ENCODE measurements around the gene ZDHHC7. TPM values are rescaled to one million over a fixed set of nuclear protein-coding genes. Genes with fewer than 3 reads are reported as not detected.

The ZDHHC7 gene
- polyA plus RNA-seq, 12 donors: 34.6 to 46.3 (median 39.3) TPM; not detected in 1

DNA sequence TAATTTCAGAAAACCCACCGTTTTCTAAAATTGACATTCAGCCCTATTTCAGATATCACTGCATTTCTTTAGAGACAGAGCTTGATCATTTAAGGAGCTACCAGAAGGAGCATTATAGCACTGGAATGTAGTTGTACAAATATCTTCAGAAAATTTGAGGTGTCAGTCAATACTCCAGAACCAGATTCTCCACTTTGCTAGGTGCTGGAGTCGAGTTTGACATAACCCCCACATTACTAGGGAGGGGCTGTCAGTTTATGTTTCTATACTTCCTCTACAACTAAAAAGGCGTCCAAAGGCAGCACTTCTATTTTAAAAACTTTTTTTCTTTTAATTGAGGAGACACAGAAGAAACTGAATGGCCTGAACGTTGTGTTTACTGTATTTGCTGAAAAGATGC is 15.4 kb upstream of the ZDHHC7 start:
- no peak for DNase-seq

DNA sequence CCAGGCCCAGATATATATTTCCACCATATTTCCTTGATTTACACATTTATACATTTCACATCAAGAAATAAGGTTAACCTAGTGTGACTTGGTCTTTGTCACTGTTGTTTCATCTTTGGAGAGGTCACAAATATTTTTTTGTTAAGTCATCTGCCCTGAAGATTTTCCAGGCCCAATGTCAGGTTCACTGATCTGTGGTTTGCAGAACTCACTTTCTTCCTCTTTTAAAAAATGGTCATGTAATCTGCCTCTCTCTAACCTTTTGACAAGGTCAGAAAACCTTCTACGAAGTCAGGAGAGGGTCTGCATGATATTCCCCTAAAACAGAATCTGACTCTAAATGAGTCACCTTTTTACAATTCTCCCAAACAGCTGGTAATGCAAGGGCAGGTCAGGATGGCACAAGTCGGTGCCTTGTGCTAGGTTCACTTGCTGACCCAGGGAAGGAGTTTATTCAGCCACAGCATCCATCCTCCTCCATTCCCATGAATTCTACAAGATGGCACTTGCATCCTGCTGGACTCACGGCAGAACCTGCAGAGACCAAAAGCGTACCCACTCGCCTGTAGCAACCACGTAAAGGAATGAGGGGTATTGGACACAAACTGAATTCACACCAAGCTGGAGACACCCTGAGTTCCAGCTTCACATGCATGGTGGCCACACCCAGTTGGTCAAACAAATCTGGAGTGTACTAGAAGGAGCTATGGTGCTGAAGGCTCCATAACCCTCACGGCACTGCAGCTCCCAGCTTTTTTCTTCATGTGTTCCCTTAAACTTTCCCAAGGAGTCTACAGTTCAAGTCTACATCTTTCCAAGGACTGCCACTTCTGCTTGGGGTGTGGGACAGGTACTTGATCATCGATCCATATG is 14.7 kb upstream of the ZDHHC7 start:
- DNase-seq: no peak

DNA sequence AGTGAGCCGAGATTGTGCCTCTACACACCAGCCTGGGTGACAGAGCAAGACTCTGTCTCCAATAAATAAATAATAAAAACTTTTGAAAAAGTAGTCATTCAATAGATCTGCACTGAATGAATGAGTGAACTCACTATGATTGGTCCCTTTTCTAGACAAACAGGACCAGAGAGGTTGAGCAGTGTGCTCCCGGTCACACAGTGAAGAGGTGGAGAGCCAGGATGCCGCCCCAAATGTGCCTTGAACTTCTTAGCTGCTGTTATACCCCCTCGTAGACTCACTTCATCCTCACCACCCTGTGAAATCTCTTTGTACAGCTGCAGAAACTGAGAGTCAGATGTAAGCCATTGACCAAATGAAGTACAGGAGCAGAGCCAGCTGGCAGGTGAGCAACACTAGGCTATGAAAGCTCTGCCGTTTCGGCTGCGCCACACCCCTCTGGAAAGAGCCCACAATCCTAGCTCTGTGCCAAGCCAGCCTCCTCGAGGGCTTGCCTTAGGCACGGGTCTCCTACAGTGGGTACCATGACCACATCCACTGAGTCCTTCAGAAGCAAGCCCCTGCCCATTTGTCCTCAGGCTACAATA is 8.4 kb upstream of the ZDHHC7 start:
- no peak for DNase-seq

DNA sequence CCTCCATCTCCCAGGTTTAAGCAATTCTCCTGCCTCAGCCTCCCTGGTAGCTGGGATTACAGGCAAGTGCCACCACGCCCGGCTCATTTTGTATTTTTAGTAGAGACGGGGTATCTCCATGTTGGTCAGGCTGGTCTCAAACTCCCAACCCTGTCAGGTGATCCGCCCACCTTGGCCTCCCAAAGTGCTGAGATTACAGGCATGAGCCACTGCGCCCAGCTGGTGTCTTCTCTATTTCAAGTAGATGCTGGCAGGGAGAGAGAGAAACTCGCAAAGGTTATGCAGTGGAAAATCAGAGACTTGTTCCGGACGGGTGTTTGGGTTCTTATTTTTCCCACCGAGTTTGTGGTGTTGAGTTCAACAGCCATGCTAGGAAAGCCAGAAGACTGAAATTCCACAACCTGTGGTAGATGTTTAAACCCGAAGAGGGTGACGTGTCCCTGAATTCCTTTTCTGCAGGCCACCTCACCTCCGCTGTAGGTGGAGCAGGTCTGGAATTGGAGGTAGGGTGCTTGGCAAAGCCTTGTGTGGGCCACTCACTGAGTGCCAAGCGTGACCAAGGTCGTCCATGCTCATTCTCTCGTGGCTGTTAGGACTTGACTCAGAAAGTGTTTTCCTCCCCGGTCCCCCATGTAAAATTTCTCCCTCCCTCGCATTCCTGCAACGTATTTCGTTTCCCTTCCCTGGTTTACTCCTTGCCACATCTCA is 7.3 kb upstream of the ZDHHC7 start:
- DNase-seq: no peak

DNA sequence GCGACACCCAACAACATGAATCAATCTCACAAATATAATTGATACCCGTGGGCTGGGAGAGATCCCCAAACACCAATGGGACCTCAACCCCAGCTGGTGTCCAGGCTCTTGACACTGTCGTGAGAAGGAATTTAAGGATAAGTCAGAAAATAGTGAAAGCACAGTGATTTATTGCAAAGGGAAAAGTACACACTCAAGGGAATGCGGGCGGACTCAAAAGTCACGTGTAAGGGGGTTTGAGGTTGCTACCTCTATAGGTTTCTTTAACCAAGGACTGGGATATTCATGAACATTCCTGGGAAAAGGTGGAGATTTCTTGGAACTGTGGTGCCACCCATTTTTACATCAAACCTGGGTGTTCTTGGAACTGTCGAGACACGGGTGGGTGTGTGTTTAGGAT is 6.3 kb upstream of the ZDHHC7 start:
- DNase-seq: no peak

DNA sequence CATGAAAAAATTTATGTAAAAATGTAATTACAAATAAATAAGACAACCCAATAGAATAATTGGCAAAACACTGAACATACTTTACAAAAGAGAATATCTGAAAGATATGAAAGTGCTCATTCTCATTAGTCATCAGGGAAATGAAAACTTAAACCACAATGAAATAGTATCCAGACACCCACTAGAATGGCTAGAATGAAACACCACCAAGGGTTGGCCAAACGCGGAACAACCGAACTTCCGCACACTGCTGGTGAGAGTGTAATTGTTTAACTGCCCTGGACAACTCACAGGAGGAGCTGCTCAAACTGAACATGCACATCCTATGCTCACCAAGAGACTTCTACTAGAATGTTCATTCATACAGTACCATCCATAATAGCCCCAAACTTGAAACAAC is 5.8 kb upstream of the ZDHHC7 start:
- DNase-seq: no peak

DNA sequence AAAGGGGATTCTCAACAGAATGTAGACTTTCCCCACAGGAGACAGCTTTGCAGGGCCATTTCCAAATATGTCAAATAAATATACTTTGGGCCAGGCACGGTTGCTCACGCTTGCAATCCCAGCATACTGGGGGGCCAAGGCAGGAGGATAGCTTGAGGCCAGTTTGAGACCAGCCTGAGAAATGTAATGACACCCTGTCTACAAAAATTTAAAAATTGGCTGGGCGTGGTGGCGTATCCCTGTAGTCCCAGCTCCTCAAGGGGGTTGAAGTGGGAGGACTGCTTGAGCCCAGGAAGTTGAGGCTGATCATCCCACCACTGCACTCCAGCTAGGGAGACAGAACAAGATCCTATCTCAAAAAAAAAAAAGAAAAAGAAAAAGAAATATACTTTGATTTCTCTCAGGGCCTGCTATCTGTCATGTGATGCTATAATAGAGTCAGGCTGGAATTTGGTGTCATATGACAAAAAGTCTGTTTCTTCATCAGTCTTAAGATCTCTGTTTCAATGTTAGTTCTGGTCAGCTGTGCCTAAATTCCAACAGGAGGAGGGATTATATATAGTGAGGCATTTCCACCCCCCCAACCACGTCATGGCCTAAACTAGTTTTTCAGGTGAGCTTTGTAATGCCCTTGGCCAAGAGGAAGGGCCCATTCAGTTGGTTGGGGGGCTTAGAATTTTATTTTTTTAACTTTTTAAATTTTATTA is 4.3 kb upstream of the ZDHHC7 start:
- no peak for DNase-seq

DNA sequence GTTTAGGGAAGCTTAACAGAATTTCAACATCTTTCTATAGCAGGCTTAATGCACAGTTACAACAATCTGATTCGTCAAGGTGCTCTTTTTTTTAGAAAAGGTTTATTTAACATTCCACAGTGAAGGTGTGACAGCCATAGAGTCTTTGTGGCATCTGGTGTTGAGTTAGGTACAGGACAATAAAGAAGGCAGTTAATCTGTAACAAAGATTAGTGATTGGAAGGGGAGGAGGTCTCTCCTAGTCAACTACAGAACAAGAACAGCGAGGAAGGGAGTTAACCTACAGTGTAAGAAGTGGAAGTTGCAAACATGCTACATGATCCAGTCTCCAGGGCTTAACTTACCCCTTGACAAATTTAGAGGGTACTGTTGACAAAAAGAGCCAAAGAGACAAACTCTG is 3.0 kb upstream of the ZDHHC7 start:
- no peak for DNase-seq

DNA sequence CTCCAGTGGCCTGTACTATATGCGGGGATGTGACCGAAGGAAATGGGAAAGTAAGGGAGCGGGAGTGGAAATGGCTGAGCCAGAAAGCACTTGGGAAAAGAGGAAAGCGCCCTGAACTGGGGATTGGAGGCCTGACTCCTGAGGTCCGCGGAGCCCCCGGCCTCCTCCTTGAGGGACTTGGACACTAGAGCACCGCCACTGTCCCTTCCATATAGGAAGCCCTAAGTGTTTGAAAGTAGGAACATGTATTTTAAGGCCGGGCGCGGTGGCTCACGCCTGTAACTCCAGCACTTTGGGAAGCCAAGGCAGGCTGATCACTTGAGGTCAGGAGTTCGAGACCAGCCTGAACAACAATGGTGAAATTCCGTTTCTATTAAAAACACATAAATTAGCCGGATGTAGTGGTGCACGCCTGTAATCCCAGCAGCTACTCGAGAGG is 530 bp upstream of the ZDHHC7 start:
- DNase-seq: no peak

DNA sequence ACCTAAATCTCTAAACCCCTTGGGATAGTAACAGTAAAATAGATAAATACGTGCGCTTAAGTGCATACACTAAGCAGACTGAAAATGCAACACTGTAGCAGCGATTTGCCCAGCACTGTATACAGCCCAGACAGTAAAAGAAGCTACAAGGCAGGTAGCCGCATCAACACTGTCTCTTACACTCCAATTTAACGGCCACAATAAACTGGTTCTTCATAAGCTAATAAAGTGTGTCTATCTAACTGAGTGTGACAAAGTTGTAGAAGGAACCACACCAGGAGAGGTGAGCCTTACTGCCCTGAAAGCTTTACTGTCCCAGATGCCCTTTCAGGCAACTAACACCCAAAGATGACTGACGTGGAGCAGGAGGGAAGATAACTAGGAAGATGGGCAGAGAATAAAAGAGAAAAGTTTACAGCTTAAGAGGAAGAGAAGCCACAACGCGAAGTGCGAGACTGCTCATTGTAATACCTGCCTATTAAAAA is 847 bp downstream of the ZDHHC7 start:
- DNase-seq: no peak

DNA sequence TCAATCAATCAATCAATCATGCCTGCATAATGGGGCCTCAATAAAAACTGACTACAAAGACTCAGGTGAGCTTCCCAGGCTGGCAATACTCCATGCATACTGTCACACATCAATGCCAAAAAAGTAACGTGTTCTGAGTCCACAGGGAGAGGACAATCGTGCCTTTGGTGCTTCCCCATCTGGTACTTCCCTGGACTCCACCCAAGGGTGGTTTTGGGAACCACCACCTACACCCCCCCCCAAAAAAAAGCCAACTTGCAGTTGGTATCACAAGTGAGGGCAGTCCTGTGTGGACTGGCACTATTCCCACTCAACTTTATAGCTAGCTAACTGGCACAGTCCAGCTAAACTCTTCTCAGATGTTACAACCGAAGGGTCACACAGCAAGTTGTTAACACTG is 3.1 kb downstream of the ZDHHC7 start:
- no peak for DNase-seq

DNA sequence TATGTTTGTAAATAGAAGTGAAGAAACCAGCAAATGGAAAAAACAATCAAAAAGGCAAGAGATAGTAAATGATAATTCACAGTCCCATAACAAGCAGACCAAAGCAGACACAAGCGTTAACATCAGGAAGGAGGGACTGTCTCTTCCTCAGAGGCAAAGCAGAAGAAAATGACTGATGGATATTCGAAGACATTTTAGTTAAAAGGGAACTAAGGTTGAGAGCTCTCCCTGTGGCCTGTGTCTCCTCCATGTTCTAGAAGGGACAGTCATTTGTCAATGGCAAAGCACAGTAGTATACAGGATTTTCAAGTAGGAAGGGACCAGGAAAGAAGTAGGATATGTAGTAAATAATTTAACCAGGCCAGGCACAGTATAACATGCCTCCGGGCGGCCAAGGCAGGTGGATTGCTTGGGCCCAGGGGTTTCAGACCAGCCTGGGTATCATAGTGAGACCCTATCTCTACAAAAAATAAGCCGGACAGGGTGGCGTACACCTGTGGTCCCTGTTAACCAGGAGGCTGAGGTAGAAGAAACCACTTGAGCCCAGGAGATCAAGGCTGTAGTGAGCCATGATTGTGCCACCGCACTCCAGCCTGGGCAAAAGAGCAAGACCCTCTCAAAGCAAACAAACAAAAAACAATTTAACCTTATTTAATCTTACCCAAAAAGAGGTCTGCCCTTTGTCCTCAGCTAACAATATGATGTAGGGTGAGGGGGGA is 3.7 kb downstream of the ZDHHC7 start:
- DNase-seq: no peak

DNA sequence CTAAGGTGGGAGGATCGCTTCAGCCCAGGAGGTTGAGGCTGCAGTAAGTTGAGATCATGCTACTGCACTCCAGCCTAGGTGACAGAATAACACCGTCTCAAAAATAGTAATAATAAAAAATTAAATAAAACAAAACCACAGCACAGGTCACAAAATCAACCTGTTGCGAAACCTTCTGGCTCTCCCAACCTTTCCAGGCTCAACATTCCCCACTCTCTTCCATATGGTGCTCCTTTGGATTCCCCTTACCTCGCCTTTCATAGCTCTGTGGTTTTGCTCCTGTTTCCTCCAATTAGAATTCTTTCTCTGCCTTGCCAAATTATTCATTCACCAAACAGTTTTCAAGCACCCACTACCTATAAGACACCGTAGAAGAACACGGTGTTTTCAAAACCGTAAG is 4.7 kb downstream of the ZDHHC7 start:
- no peak for DNase-seq

DNA sequence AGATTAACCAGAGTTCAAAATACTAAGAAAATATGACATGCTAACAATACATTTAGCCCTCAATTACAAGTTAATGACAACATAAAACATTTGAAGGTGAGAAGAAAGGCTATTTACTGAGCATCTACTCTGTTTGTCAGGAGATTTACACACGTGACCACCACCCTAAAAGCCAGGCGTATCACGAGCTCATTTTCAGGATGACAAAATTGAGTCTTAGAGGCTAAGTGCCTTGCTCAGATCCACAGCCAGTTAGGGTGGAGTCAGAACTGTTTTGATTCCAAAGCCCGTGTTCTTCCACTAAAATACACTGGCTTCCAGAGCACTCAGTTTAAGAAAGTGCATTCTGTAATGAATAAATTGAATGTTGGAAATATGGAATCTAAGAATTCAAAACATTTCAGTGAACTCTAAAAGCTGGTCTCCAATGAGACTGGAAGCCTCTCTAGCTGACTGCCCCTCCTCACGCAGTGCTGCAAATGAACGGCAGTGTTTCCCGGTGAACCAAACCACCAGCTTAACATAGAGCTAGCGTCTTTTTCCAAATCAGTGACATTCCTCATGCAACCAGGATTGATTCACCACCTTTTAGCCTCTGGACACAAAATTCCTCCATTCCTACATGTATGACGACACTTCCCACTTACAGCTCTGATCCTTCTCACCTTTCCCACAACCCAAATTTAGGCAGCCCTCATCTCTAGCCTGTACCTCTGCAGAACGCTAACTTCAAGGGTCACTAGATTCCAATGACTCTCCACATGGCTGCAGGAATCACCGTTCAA is 5.9 kb downstream of the ZDHHC7 start:
- peak; percentile 64 for DNase-seq

DNA sequence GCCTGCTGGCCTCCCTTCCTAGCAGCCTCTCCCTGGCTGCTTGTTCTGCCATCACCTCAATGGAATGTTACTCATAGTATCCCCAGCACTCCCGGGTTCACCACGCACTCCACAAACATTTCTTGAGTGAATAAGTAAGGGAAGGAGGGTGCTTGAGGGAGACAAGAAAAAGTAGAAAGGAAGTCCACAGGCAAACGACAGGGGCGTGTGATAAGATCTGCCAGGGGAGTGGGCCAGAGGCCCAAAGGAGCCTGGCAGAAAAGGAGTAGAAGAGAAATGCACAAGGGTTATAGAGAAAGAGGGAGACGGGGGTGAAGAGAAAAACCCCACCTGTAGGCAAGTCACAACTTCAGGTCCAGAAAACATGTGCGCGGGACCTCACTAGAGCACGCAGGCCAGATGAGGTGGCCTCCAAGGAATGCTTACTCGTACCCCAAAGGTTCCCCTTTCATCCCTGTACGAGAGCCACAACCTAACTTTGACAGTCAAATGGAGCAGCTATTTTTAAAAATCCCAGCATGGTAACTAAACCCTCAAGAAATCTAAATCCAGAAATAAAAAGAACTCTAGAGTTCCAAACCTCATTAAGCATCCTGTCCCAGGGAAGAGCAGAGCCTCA is 6.6 kb downstream of the ZDHHC7 start:
- no peak for DNase-seq

DNA sequence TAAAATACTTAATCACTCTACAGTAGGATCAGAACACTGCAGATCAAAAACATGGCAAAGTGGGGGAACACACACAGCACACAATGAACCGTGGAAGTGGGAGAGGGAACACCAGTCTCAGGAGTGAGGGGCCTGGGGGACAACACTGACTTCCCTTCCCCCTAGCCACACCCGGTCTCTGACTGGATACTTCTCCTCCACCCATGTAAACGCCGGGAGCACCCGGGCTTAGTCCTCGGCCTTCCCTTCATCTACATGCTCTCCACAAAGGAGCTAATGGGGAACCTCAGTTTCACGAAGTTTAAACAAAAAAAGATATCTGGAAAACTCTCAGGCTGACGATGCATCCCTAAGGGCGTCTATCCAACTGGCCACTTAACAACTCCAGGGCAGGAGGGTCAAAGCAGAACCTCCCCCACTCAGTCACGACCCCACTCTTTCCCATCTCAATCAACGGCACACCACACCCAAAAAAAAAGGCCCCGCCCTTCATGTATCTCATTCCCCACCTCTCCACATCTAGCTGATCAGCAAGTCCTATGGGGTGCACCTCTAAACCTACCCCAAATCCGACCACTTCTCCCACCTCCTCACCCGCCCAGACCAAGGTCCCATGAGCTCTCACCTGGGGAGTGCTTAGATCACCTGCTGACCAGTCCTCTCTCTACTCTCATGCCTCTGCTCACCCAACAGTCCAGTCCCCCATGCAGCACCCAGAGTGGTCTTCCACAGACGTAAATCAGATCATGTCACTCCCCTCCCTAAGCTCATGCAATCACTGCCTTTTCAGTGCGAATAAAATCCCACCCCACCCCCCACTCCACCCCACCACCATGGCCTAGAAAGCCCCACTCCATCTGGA is 7.4 kb downstream of the ZDHHC7 start:
- no peak for DNase-seq

DNA sequence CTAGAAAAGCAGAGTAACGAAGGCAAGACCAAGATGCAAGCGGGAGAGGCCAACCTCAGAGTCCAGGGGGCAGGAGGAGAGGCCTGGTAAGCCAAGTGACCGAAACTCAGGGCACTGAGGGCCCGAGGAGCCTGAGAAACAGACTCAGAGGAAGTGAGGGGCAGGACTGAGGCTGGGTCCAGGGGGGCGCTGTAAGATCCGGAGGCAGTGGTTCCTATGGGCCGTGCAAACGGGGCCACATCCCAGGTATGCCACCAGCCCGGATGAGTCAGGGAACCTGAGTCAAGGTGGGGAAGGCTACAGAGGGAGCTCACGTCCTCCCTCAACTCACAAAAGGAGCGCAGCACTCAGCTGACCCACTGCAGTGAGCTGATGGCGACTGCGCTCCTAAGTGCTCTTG is 8.3 kb downstream of the ZDHHC7 start:
- no peak for DNase-seq

DNA sequence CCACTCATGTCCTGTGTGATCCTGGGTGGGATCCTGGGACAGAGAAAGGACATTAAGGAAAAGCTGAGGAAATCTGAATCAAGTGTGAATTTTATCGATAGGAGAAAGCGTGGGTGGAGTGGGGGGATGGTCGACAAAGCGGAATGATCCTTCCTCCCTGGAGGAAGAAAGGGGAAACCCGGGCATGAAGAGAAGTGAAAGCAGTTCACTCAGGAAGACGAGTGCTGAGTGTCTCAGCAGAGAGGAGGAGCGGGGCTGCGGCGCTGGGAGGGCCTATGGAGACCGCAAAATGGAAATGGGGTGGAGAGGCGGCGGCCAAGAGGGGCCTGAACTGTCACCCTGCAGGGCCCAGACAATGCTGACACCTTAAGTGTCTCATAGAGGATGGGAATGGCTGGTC is 8.7 kb downstream of the ZDHHC7 start:
- DNase-seq: no peak

DNA sequence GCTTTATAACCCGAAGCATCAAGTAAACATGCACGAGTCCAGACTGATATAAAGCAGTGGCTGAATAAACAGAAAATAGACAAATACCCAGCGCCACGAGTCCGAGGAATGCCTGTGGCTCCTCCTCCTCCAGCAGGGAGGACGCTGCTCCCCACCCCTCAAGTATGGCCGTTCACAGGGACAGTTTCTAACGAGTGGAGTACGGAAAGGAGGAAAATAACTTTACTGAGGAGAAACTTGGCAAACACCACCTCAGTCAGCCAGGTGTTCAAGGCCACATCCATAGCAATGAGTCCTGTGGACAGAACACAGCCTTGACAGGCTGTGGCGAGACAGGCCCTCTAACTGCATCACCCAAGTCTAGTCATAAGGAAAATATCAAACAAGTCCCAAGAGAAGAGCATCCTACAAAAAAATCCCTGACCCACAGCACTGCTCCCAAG is 9.2 kb downstream of the ZDHHC7 start:
- DNase-seq: no peak

Data from muscle of arm (tissue), 12 donors.